ENCODE results near the gene MORN1. TPM values are rescaled to one million over a fixed set of nuclear protein-coding genes. Genes with fewer than 3 reads are reported as not detected.

Gene MORN1
- total RNA-seq, 1 donor from 2014 or later, result 24.4 TPM

DNA sequence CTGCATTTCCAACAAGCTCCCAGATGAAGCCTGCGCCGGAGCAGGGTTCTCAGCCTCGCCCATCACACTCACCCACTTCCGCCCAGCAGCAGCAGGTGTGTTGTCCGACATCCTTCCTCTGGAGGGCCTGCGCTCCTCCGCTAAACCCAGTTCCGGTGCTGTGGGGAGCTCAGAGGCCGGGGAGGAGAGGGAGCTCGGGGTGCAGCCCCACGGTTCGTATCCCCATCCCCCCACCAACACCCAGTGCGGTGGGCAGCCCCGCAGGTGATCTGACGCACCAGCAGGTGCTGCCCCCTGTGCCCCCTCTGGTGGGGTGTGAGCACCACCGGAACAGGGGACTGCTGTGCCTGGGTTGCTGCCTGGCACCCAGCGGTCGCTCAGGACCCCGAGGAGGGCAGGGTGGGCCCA lies 24.5 kb upstream of the MORN1 start:
- no peak for DNase-seq (ENCODE audit: low read depth, low spot score)
- H3K9me3 Mint-ChIP-seq, result no peaks in the 10 kb centered on the region
- H3K36me3 Mint-ChIP-seq (ENCODE audit: low read depth), result no peaks in the 10 kb centered on the region
- H3K4me3 Mint-ChIP-seq, result no peak overlapping the region
- peaks cover 9% of the 10 kb centered on the region for H3K4me1 Mint-ChIP-seq
- H3K27ac Mint-ChIP-seq (ENCODE audit: unreplicated experiment), result no peak overlapping the region
- H3K27me3 Mint-ChIP-seq (ENCODE audit: low read depth), result peaks cover 19% of the 10 kb centered on the region
- TF ChIP-seq, protein P1, sequence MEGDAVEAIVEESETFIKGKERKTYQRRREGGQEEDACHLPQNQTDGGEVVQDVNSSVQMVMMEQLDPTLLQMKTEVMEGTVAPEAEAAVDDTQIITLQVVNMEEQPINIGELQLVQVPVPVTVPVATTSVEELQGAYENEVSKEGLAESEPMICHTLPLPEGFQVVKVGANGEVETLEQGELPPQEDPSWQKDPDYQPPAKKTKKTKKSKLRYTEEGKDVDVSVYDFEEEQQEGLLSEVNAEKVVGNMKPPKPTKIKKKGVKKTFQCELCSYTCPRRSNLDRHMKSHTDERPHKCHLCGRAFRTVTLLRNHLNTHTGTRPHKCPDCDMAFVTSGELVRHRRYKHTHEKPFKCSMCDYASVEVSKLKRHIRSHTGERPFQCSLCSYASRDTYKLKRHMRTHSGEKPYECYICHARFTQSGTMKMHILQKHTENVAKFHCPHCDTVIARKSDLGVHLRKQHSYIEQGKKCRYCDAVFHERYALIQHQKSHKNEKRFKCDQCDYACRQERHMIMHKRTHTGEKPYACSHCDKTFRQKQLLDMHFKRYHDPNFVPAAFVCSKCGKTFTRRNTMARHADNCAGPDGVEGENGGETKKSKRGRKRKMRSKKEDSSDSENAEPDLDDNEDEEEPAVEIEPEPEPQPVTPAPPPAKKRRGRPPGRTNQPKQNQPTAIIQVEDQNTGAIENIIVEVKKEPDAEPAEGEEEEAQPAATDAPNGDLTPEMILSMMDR (conservative IDR thresholded peaks at IDR 0.05), result no peak

DNA sequence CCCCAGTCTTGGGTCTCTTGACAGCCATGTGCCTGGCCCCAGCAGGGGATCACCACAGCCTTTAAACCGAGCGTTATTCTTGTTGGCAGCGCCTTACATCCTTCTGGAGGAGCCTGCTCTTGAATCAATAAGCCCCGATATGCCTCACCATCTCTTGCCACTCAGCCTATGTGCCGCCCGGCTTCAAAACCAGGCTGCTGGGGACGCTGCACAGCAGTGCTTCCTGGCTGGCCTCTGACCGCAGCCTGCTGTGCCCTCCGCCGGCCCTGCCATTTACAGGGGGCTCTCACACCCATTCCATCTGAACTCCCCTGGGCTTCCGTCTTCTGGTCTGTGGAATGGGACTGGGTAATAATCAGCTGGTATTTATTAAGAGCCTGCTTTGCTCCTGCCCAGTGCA lies 24.0 kb upstream of the MORN1 start:
- no peaks in the 10 kb centered on the region for H3K36me3 Mint-ChIP-seq (ENCODE audit: low read depth)

GRCh38 chr1:2414297-2414958 lies 23.1 kb upstream of the MORN1 start:
- H3K4me1 Mint-ChIP-seq, result peaks cover 9% of the 10 kb centered on the region
- peaks cover 19% of the 10 kb centered on the region for H3K27me3 Mint-ChIP-seq (ENCODE audit: low read depth)
- TF ChIP-seq, protein P1 (conservative IDR thresholded peaks at IDR 0.05), result peak; percentile 96
- H3K36me3 Mint-ChIP-seq (ENCODE audit: low read depth), result no peaks in the 10 kb centered on the region
- peak overlapping the region; percentile 93 for H3K4me3 Mint-ChIP-seq
- H3K27ac Mint-ChIP-seq (ENCODE audit: unreplicated experiment), result no peak overlapping the region
- peak; percentile 76 for DNase-seq (ENCODE audit: low read depth, low spot score)
- no peaks in the 10 kb centered on the region for H3K9me3 Mint-ChIP-seq

More for the DNA sequence above, 24.0 kb upstream of the MORN1 start:
- H3K9me3 Mint-ChIP-seq, result no peaks in the 10 kb centered on the region
- DNase-seq (ENCODE audit: low read depth, low spot score), result no peak
- peak overlapping the region; percentile 59 for H3K4me3 Mint-ChIP-seq
- TF ChIP-seq, protein P1 (conservative IDR thresholded peaks at IDR 0.05), result no peak
- peaks cover 9% of the 10 kb centered on the region for H3K4me1 Mint-ChIP-seq
- no peak overlapping the region for H3K27ac Mint-ChIP-seq (ENCODE audit: unreplicated experiment)
- H3K27me3 Mint-ChIP-seq (ENCODE audit: low read depth), result peaks cover 19% of the 10 kb centered on the region

- Mint-ChIP-seq H3K9me3 (no peaks in the 10 kb centered on the region), H3K4me1 (peaks cover 9% of the 10 kb centered on the region), H3K36me3 (ENCODE audit: low read depth) (no peaks in the 10 kb centered on the region), H3K27me3 (ENCODE audit: low read depth) (peaks cover 13% of the 10 kb centered on the region), H3K27ac (ENCODE audit: unreplicated experiment) (no peak overlapping the region), H3K4me3 (peak overlapping the region; percentile 93)
- DNase-seq (ENCODE audit: low read depth, low spot score), result no peak
- TF ChIP-seq, protein P1 (conservative IDR thresholded peaks at IDR 0.05), result no peak
These were observed 22.3 kb upstream of the MORN1 start for GRCh38 chr1:2413495-2414296.

GRCh38 chr1:2412773-2413494 lies 21.6 kb upstream of the MORN1 start:
- peaks cover 12% of the 10 kb centered on the region for H3K27me3 Mint-ChIP-seq (ENCODE audit: low read depth)
- DNase-seq (ENCODE audit: low read depth, low spot score), result no peak
- peak overlapping the region; percentile 56 for H3K4me3 Mint-ChIP-seq
- no peak overlapping the region for H3K27ac Mint-ChIP-seq (ENCODE audit: unreplicated experiment)
- peaks cover 9% of the 10 kb centered on the region for H3K4me1 Mint-ChIP-seq
- H3K9me3 Mint-ChIP-seq, result no peaks in the 10 kb centered on the region
- TF ChIP-seq, protein P1 (conservative IDR thresholded peaks at IDR 0.05), result no peak
- H3K36me3 Mint-ChIP-seq (ENCODE audit: low read depth), result no peaks in the 10 kb centered on the region
